CD4-positive, alpha-beta memory T cell (primary cell): ENCODE results near the gene NOS2. TPM values are rescaled to one million over a fixed set of nuclear protein-coding genes. Genes with fewer than 3 reads are reported as not detected.
"Not testable (repeated sequence)": the region's sequence is repeated elsewhere in the genome, so short reads cannot be mapped to it uniquely, and the experiment has no call there.

ENCODE experiments used
- CTCF ChIA-PET: fragments of 350-600 bp; sonication (Branson Sonifier 250); formaldehyde crosslinking; loops from one replicate; lab custom pipeline; 2021; ENCODE audit warnings: inconsistent platforms; ENCODE audit not compliant: partially characterized antibody; lab: Charles Lee
- POLR2A ChIA-PET: fragments of 350-600 bp; sonication (Branson Sonifier 250); formaldehyde crosslinking; loops from one replicate; lab custom pipeline; 2021; ENCODE audit not compliant: partially characterized antibody; lab: Charles Lee
- DNase-seq, 5 donors: peaks; one replicate each; pipeline versions ENCODE4 v3.0.0 to v3.0.0-alpha.2; 2020 to 2022; ENCODE audit warnings: mixed read lengths in 1 of 5
- H3K27ac ChIP-seq: one replicate; pipeline ENCODE4 v1.7.0; 2013; ENCODE audit warnings: low read depth, low read length
- H3K27me3 ChIP-seq: 2 replicates; pipeline ENCODE4 v1.7.0; 2013; ENCODE audit warnings: mild to moderate bottlenecking, low read length, moderate library complexity; ENCODE audit not compliant: insufficient read depth
- H3K36me3 ChIP-seq: 2 replicates; pipeline ENCODE4 v1.7.0; 2013; ENCODE audit warnings: mild to moderate bottlenecking, low read length, moderate library complexity; ENCODE audit not compliant: insufficient read depth
- H3K4me1 ChIP-seq: 2 replicates; pipeline ENCODE4 v1.7.0; 2013; ENCODE audit warnings: mild to moderate bottlenecking, low read length, moderate library complexity; ENCODE audit not compliant: insufficient read depth
- H3K4me3 ChIP-seq, 2 donors: one replicate each; pipeline ENCODE4 v1.7.0; 2013; ENCODE audit warnings: low read length in 2 of 2, mild to moderate bottlenecking in 1 of 2
- H3K9me3 ChIP-seq, 2 donors: one replicate each; pipeline ENCODE4 v1.7.0; 2013; ENCODE audit warnings: low read length in 2 of 2, control low read depth in 1 of 2; ENCODE audit not compliant: control insufficient read depth in 1 of 2
- H3K27ac Mint-ChIP-seq, 7 donors: one replicate each; pipeline ENCODE4 v1.8.0; 2020 to 2021; ENCODE audit warnings: mixed read lengths in 7 of 7, mild to moderate bottlenecking in 6 of 7, inconsistent platforms in 3 of 7, moderate library complexity in 3 of 7
- H3K27me3 Mint-ChIP-seq, 2 donors: one replicate each; pipeline ENCODE4 v1.8.0; 2020 to 2021; ENCODE audit warnings: mixed read lengths in 2 of 2
- H3K36me3 Mint-ChIP-seq, 2 donors: one replicate each; pipeline ENCODE4 v1.8.0; 2020 to 2021; ENCODE audit warnings: mixed read lengths in 2 of 2, inconsistent platforms in 1 of 2, mild to moderate bottlenecking in 1 of 2
- H3K4me1 Mint-ChIP-seq, 4 donors: one replicate each; pipeline ENCODE4 v1.8.0; 2020 to 2021; ENCODE audit warnings: mixed read lengths in 4 of 4, mild to moderate bottlenecking in 1 of 4
- H3K4me3 Mint-ChIP-seq, 8 donors: one replicate each; pipeline ENCODE4 v1.8.0; 2020 to 2021; ENCODE audit warnings: mixed read lengths in 8 of 8, mild to moderate bottlenecking in 7 of 8, moderate library complexity in 6 of 8, inconsistent platforms in 3 of 8
- H3K9me3 Mint-ChIP-seq, 8 donors: one replicate each; pipeline ENCODE4 v1.8.0; 2020 to 2021; ENCODE audit warnings: mixed read lengths in 8 of 8, mild to moderate bottlenecking in 5 of 8, inconsistent platforms in 3 of 8, moderate library complexity in 1 of 8
- intact Hi-C: fragments of 100-400 bp; cut with micrococcal nuclease; formaldehyde crosslinking; loops from one replicate; pipeline ENCODE4 v1.15.1; 2023
- polyA plus RNA-seq, 2 donors: library from polyadenylated mRNA; unstranded; fragments of 300-500 nt; fragmentation: Illumina TruSeq; gene quantifications; one replicate each; pipeline ENCODE4 v1.2.3, GENCODE V29; 2021
- total RNA-seq, 2 experiments: library from RNA; stranded (reverse); gene quantifications; one replicate each; pipeline ENCODE4 v1.2.3, GENCODE V29; 2021

The NOS2 gene
- total and polyA plus RNA-seq, 4 experiments from 2014 or later: 0.09 to 0.14 (median 0.11) TPM; not detected in 1

GRCh38 chr17:27743281-27743885 lies 56.9 kb downstream of the NOS2 start:
- no peak for DNase-seq
- no peaks in the 10 kb centered on the region for H3K9me3 ChIP-seq
- CTCF ChIA-PET: no interaction called here
- peaks cover 1 to 2% of the 10 kb centered on the region in 2 donors for H3K27me3 Mint-ChIP-seq
- H3K36me3 Mint-ChIP-seq: no peaks in the 10 kb centered on the region
- H3K27ac Mint-ChIP-seq: no peak overlapping the region
- H3K4me3 ChIP-seq: no peak overlapping the region
- H3K4me1 ChIP-seq: no peaks in the 10 kb centered on the region
- POLR2A ChIA-PET: no interaction called here
- no peaks in the 10 kb centered on the region for H3K4me1 Mint-ChIP-seq
- no peaks in the 10 kb centered on the region for H3K27me3 ChIP-seq
- no peaks in the 10 kb centered on the region for H3K9me3 Mint-ChIP-seq
- no peaks in the 10 kb centered on the region for H3K36me3 ChIP-seq
- H3K4me3 Mint-ChIP-seq: no peak overlapping the region
- intact Hi-C loops: no loop called here
- no peak overlapping the region for H3K27ac ChIP-seq

- intact Hi-C loops: no loop called here
- H3K27me3 ChIP-seq: no peaks in the 10 kb centered on the region
- ChIA-PET POLR2A (no interaction called here), CTCF (interaction anchor here (2.7 kb wide), 1 partner anchor 15 kb away, joined by 13 read pairs; no protein-coding TSS in a partner anchor)
- H3K36me3 ChIP-seq: no peaks in the 10 kb centered on the region
- Mint-ChIP-seq H3K4me1 (peaks cover 0 to 3% (median 0%) of the 10 kb centered on the region in 4 donors), H3K36me3 (no peaks in the 10 kb centered on the region), H3K27ac (no peak overlapping the region), H3K27me3 (peaks cover 2 to 4% of the 10 kb centered on the region in 2 donors), H3K9me3 (no peaks in the 10 kb centered on the region), H3K4me3 (no peak overlapping the region)
- no peak for DNase-seq
- H3K4me3 ChIP-seq: no peak overlapping the region
- no peaks in the 10 kb centered on the region for H3K4me1 ChIP-seq
- no peaks in the 10 kb centered on the region for H3K9me3 ChIP-seq
- no peak overlapping the region for H3K27ac ChIP-seq
Measured at GRCh38 chr17:27741971-27742575, 58.3 kb downstream of the NOS2 start.

- no peak overlapping the region for H3K27ac Mint-ChIP-seq
- no peak overlapping the region for H3K4me3 ChIP-seq
- DNase-seq: no peak
- no peaks in the 10 kb centered on the region for H3K9me3 Mint-ChIP-seq
- ChIA-PET CTCF (interaction anchor here (1.2 to 2.7 kb wide), 2 partner anchors 15 to 19 kb away, joined by 3 to 13 read pairs; no protein-coding TSS in a partner anchor), POLR2A (no interaction called here)
- H3K4me3 Mint-ChIP-seq: no peak overlapping the region
- peaks cover 2 to 4% of the 10 kb centered on the region in 2 donors for H3K27me3 Mint-ChIP-seq
- H3K27me3 ChIP-seq: no peaks in the 10 kb centered on the region
- H3K27ac ChIP-seq: no peak overlapping the region
- H3K36me3 Mint-ChIP-seq: no peaks in the 10 kb centered on the region
- H3K4me1 ChIP-seq: no peaks in the 10 kb centered on the region
- no peaks in the 10 kb centered on the region for H3K9me3 ChIP-seq
- H3K4me1 Mint-ChIP-seq: peaks cover 0 to 3% (median 0%) of the 10 kb centered on the region in 4 donors
- H3K36me3 ChIP-seq: no peaks in the 10 kb centered on the region
- intact Hi-C loops: no loop called here
Measured at GRCh38 chr17:27741361-27741861, 58.9 kb downstream of the NOS2 start.

- H3K4me3 ChIP-seq, H3K27ac ChIP-seq, H3K27me3 Mint-ChIP-seq, intact Hi-C loops, H3K4me1 ChIP-seq, H3K27me3 ChIP-seq, POLR2A ChIA-PET, H3K36me3 Mint-ChIP-seq, H3K27ac Mint-ChIP-seq, DNase-seq, H3K4me3 Mint-ChIP-seq, H3K4me1 Mint-ChIP-seq, H3K36me3 ChIP-seq, H3K9me3 Mint-ChIP-seq, H3K9me3 ChIP-seq: not testable (repeated sequence)
- CTCF ChIA-PET: interaction anchor here (1.2 to 2.7 kb wide), 2 partner anchors 16 to 19 kb away, joined by 3 to 13 read pairs; no protein-coding TSS in a partner anchor
Measured at GRCh38 chr17:27740541-27740940, 59.8 kb downstream of the NOS2 start.

GRCh38 chr17:27733773-27734172 lies 66.6 kb downstream of the NOS2 start:
- no peak for DNase-seq
- Histone ChIP-seq H3K4me3 (no peak overlapping the region), H3K27me3 (no peaks in the 10 kb centered on the region), H3K27ac (no peak overlapping the region), H3K36me3 (no peaks in the 10 kb centered on the region), H3K9me3 (no peaks in the 10 kb centered on the region), H3K4me1 (no peaks in the 10 kb centered on the region)
- Mint-ChIP-seq H3K9me3 (no peaks in the 10 kb centered on the region), H3K4me3 (no peak overlapping the region), H3K4me1 (peaks cover 0 to 3% (median 0%) of the 10 kb centered on the region in 4 donors), H3K27ac (no peak overlapping the region), H3K27me3 (peaks cover 12 to 16% of the 10 kb centered on the region in 2 donors), H3K36me3 (no peaks in the 10 kb centered on the region)
- intact Hi-C loops: no loop called here
- ChIA-PET CTCF (no interaction called here), POLR2A (no interaction called here)

GRCh38 chr17:27732746-27733145 lies 67.6 kb downstream of the NOS2 start:
- DNase-seq, H3K4me3 ChIP-seq, CTCF ChIA-PET, H3K4me3 Mint-ChIP-seq, H3K9me3 Mint-ChIP-seq, H3K27ac ChIP-seq, H3K4me1 Mint-ChIP-seq, POLR2A ChIA-PET, H3K27me3 ChIP-seq, H3K9me3 ChIP-seq, H3K4me1 ChIP-seq, H3K36me3 ChIP-seq, intact Hi-C loops, H3K27ac Mint-ChIP-seq, H3K36me3 Mint-ChIP-seq: not testable (repeated sequence)
- peaks cover 13 to 16% of the 10 kb centered on the region in 2 donors for H3K27me3 Mint-ChIP-seq

GRCh38 chr17:27725982-27726381 lies 74.3 kb downstream of the NOS2 start:
- H3K9me3 Mint-ChIP-seq, H3K4me3 Mint-ChIP-seq, POLR2A ChIA-PET, H3K27ac ChIP-seq, H3K4me1 Mint-ChIP-seq, intact Hi-C loops, H3K36me3 Mint-ChIP-seq, H3K4me3 ChIP-seq, H3K4me1 ChIP-seq, H3K27me3 ChIP-seq, DNase-seq, H3K36me3 ChIP-seq, H3K9me3 ChIP-seq, H3K27ac Mint-ChIP-seq: not testable (repeated sequence)
- CTCF ChIA-PET: interaction anchor here (0.6 to 1.5 kb wide), 3 partner anchors 11 to 496 kb away, joined by 3 to 5 read pairs (median 5); no protein-coding TSS in a partner anchor
- H3K27me3 Mint-ChIP-seq: peaks cover 6 to 14% of the 10 kb centered on the region in 2 donors
